HG03442 (cell line): Measurements from ENCODE around the gene LRP5.
"Not testable (repeated sequence)": the region's sequence is repeated elsewhere in the genome, so short reads cannot be mapped to it uniquely, and the experiment has no call there.

ENCODE experiments used
- ATAC-seq: cut with Tn5 transposase; IDR thresholded peaks from one replicate; pipeline ENCODE4 v1.9.1; 2021; ENCODE audit warnings: mild to moderate bottlenecking, moderate library complexity; ENCODE audit not compliant: unreplicated experiment

Gene LRP5

DNA sequence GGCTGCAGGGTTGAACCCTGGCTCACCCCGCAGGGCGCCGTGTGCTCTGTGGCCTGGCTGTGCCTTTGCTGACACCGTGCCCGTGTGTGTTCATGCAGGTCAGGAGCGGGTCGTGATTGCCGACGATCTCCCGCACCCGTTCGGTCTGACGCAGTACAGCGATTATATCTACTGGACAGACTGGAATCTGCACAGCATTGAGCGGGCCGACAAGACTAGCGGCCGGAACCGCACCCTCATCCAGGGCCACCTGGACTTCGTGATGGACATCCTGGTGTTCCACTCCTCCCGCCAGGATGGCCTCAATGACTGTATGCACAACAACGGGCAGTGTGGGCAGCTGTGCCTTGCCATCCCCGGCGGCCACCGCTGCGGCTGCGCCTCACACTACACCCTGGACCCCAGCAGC lies 101.2 kb downstream of the LRP5 start:
- no peak for ATAC-seq

DNA sequence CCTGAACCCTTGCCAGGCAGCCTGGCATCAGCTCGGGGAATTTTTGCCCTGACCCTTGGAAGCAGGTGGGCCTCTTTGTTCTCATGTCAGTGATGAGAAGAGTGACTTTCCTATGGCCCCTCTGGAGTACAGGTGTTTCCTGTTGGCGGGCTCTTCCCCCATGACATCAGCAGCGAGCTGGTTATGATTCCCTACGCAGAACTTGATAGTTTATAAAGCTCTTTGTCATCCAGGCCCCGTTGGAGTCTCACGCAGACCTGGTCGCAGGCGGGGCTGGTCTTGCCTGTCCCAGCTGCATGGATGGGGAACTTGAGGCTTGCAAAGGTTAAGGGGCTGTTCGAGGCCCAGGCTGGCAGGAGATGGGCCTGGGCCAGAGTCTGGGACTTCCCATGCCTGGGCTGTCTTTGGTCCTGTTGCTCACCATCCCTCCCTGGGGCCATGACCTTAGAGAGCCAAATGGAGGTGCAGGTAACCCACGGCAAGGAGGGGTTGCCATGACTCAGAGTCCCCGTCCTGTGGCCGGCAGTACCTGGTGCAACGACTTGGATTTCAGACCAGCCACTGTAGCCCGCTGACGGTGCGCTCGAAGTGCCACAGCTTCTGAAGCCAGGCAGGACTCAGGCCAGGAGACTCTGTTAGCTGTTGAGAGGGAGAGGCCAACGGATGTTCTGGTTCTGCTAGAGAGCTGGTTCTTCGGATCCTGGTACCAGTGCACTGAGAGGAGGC lies 102.3 kb downstream of the LRP5 start:
- ATAC-seq: no peak

DNA sequence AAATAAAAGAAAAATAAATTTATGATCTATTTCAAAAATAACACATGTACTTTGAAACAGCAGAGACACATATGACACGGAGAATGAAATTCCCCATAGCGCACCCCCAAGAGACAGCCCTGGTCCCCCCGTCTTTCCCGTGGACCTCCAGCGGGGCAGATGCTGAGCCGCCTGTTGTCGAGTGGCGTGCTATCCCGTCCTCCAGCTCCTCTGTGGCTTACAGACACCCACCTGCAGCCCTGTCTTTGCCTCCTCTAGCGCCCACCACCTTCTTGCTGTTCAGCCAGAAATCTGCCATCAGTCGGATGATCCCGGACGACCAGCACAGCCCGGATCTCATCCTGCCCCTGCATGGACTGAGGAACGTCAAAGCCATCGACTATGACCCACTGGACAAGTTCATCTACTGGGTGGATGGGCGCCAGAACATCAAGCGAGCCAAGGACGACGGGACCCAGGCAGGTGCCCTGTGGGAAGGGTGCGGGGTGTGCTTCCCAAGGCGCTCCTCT lies 103.7 kb downstream of the LRP5 start:
- ATAC-seq: no peak

DNA sequence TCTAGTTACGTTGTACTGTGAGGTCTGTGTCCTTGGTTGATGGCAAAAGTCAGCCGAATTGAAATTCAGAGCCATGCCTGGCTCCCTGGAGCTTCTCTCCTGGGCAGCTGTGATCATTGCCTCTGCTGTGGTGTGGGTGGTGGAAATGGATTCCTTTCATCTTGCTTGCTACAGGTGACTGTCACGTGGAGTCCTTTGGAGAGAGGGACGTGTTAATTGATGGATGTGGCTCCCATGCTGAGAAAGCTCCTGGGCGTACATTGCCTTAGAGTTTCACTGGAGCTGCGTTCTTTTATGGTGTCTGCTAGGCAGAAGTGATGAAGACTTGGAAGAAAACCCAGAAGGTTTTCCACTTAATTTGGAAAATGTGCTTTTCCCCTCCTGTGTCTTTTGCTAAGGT lies 106.3 kb downstream of the LRP5 start:
- ATAC-seq: no peak

DNA sequence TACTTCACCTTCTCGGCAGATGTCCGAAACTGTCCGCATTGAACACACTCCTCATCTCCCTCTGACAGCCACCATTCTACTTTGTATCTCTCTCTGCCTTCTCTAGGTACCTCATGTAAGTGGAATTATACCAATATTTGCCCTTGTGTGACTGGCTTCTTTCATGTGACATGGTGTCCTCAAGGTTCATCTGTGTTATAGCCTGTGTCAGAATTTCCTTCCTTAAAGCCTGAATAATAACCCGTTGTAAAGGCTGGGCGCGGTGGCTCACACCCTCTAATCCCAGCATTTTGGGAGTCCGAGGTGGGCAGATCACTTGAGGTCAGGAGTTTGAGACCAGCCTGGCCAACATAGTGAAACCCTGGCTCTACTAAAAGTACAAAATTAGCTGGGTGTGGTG lies 107.8 kb downstream of the LRP5 start:
- no peak for ATAC-seq

DNA sequence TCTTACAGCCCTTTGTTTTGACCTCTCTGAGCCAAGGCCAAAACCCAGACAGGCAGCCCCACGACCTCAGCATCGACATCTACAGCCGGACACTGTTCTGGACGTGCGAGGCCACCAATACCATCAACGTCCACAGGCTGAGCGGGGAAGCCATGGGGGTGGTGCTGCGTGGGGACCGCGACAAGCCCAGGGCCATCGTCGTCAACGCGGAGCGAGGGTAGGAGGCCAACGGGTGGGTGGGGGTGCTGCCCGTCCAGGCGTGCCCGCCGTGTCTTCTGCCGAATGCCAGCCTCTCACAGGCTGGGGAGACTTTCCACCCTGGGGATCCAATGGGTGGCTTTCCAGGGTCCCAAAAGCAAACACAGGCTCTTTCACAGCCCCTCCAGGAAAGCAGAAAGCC lies 111.1 kb downstream of the LRP5 start:
- no peak for ATAC-seq

DNA sequence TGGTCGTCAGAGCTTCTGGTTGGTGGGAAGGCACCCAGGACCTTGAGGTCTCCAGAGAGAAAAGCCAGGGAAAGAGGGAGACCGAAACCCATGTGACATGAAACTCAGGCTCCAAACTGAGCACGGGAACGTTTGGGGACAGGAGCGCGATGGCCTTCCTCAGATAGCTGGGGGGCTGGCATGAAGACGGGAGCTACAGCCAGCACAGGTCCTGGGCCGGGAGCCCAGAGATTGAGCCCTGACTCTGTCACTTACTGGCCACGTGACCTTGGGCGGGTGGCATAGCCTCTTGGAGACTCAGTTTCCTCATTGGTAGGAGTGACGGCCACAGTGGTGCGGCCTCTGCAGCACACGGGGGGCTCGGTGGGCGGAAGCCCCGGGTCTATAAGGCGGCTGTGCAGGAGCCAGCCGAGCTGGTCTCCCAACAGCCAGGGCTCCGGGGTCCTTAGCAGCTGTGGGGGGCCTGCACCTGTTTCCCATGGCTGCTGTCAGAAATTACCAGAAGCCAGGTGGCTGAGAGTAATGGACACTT lies 111.8 kb downstream of the LRP5 start:
- no peak for ATAC-seq

DNA sequence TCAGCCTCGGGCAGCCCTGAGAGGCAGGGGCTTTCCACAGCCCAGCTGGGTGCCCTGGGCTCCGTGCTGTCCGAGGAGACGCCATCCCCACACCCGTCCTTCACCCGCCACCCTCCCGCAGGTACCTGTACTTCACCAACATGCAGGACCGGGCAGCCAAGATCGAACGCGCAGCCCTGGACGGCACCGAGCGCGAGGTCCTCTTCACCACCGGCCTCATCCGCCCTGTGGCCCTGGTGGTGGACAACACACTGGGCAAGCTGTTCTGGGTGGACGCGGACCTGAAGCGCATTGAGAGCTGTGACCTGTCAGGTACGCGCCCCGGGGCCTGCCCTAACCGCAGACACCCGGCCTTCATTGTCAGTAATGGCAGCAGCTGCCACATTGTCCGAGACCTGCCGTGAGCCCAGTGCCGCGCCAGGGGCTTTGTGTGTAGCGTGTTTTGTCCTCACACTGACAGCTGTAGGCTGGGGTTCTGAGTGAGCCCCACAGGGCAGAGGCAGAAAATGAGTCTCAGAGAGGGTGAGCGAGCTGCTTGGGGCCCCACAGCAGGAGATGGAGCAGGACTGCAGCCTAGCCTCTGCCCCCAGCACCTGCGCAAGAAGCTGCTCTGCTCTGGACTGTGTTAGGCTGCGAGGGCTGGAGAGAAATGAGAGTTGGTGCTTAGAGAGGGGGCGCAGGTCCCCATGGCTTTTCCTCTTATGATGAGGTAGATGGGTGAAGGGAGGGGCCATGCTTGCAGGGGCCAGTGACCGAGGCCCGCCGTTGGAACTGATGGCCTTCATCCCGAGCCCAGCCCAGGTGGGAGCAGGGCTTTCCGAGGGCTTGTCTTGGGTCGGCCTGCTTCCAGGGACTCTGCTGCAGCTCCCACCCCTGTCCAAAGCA lies 112.8 kb downstream of the LRP5 start:
- ATAC-seq: no peak

DNA sequence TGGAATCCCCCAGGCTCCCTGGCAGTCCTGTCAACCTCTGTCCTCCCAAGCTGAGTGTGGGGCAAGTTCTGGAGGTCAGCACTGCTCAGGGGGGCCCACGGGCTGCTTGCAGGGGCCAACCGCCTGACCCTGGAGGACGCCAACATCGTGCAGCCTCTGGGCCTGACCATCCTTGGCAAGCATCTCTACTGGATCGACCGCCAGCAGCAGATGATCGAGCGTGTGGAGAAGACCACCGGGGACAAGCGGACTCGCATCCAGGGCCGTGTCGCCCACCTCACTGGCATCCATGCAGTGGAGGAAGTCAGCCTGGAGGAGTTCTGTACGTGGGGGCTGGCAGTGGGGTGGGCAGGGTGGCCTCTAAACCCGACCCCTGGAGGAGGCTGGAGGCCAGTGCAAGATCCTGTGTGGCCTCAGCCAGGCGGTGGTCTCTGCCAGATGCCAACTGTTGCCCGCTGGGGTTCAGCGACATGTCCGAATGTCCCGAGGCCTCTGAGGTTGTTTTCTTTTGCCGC lies 113.5 kb downstream of the LRP5 start:
- ATAC-seq: no peak

DNA sequence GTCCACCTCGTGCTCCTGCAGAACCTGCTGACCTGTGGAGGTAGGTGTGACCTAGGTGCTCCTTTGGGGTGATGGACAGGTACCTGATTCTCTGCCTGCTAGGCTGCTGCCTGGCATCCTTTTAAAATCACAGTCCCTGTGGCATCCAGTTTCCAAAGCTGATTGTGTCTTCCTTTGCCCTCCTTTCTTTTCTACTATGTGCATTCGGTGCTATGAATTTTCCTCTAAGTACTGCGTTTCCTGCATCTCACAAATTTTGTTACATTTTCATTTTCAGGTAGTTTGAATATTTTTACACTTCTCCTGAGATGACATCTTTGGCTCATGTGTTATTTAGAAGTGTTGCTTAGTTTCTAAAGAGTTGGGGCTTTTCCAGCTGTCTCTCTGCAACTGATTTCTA lies 117.3 kb downstream of the LRP5 start:
- ATAC-seq: no peak

DNA sequence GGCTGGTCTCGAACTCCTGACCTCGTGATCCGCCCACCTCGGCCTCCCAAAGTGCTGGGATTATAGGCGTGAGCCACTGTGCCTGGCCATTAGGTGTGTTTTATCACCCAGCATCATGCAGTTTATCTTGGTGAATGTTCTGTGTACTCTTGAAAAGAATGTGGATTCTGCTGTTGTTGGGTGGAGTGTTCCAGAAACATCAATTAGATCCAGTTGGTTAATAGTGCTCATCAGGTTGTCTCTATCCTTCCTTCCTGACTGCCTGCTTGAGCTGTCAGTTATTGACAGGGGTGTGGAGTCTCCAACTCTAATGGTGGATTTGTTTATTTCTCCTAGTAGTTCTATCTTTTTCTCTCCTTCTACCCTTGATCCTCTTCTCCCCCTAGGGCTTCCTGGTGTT lies 118.0 kb downstream of the LRP5 start:
- ATAC-seq: no peak

DNA sequence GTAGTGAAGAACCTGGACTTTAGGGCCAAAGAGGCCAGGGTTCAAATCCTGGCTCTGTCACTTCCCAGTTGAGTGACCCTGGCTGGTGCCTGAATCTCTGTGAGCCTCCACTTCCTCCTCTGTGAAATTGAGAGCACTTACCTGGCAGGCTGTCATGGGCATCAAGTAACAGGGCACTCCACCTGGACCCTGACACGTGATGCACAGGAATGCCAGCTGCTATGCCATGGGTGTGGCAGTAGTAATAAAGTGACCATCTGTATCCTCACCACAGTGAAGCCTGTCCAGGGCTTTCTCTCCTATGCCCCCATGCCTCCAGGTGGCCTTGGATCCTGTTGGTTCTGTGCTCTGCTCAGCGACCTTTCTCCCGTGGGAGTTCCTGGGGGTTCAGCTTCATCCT lies 118.4 kb downstream of the LRP5 start:
- ATAC-seq: no peak

DNA sequence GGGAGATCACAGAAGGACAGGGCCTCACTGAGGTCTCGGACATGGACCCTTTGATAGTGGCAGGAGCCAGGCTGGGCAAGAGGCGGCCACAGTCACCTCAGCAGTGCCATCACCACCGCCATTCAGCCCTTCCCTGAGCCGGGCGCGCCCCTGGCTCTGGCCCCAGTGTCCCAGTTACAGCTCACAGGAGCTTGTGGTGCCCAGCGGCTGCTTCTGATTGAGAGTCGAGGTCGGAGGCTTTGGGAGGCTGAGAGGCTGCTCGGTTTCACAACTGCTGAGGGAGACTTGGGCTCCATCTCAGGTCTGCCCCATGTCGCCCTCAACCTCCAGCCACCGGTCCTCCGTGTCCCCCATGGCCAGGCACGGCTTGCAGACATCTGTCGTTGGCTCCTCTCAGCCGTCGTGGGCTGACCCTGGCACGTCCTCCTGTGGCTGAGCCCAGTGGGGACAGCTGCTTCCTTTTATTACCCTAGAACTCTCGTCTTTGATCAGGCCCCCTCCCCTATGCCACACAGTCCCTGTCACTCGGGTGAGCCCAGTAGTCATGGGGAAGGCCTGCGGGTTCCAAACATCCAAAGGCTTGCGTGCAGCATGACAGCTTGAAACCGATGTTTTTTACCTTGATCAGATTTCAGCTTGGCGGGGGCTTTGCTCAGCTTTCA lies 119.7 kb downstream of the LRP5 start:
- ATAC-seq: no peak

DNA sequence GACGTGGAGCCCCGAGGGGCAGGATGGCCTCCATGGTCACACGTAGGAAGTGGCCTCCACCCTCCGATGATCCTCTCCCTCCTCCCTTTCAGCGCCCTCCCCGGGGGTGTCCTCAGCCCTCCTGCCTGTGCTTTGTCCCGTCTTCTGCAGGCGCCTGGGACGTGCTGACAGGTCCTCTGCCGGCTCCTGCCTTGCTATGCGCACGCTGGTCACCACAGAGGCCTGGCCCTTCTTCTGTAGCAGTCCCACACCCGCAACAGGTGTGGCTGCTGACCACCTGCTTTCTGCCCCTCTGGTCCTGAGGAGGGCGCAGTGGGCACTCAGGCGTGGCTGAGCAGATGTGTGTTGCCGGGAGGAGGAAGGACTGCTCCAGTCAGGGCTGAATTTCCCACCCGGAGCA lies 120.5 kb downstream of the LRP5 start:
- ATAC-seq: no peak

DNA sequence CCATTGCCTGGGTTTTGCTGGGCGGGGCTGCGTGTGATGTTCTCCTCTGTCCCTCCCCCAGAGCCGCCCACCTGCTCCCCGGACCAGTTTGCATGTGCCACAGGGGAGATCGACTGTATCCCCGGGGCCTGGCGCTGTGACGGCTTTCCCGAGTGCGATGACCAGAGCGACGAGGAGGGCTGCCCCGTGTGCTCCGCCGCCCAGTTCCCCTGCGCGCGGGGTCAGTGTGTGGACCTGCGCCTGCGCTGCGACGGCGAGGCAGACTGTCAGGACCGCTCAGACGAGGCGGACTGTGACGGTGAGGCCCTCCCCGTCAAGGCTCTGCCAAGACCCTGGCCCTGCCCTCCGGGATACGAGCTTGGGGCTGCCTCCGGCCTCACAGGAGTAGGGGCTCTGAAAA lies 121.2 kb downstream of the LRP5 start:
- ATAC-seq: no peak

DNA sequence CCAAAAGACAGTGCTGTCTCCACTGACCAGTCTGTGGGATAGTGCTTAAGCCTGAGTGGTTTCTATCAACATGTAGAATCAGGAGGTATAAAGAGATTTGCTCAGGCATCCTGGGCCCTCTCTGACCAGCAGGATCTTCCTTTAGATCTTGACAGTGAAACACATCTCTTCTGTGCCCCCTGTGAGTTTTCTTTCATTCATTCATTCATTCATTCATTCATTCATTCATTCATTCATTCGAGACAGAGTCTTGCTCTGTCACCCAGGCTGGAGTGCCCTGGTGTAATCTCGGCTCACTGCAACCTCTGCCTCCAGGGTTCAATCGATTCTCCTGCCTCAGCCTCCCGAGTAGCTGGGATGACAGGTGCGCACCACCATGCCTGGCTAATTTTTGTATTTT lies 121.8 kb downstream of the LRP5 start:
- not testable (repeated sequence) for ATAC-seq

DNA sequence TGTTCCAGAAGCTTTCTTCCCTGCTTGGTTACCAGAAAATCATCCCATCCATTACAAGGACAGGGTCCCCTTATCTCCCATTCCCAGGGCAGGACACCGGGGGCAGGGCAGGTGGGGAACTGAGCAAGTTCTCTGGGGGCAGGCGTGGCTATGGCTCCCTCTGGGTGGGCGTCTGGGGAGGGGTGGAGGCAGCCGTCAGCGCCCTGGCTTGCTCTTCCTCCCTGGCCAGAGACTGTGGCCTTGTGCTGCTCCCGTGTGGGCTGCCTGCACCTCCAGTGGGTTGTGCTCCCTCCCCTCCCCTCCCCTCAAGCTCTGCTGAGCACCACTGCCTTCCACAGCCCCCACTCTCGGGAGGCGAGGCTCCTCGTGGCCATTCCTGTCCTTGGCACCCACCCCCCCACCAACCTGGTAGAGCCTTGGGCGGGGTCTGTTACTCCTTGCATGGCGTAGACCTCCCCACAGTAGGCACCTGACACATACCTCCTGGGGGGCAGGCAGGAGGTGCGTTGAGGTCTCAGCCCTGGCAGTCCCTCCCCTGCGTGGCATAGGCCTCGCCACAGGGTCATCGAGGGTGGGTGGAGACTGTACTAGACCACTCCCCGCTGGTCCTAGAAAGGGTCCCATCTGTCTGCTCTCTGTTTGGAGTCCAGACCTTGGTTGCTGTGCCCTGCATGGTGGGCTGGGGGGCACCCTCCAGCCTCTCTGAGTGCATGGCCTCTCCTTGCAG lies 123.9 kb downstream of the LRP5 start:
- no peak for ATAC-seq

DNA sequence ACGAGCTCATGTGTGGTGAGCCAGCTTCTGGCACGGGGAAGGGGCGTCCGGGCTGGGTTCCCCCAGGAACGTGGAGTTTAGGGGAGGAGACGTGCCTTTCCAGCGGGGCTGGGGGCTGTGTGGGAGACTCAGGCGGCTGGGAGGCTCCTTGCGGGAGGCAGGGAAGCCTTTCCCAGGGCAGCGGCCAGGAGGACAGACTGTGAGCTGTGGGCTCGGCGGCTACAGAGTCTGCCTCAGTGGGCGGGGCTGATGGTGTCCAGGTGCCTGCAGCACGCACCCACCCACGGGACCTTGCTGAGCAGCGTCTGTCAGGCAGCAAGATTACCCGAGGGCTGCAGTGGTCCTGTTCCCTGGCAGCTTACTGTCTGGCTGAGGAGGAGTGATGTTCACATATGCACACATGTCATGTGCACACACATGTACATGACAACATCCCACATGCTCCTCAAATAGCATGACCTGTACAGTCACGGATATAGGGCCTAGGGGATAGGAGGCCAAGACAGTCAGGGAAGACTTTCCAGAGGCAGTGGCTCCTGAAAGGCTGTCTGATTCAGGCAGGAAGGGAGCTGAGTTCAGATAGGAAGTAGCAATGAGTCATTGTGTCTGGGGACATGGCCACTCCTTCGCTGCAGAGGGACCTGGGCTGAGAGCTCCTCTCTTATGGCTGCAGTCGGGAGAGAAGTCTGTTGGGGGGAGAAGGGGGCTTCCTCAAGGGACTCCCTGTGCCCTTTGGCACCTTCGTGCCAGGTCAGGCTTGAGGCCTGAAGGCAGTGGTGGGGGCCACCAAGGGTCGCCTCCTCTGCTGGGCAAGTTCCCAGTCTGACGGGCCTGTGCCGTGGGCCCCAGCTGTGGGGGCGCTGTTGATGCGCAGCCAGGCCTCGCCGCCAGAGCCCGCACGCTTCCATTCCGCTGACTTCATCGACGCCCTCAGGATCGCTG lies 124.9 kb downstream of the LRP5 start:
- no peak for ATAC-seq

DNA sequence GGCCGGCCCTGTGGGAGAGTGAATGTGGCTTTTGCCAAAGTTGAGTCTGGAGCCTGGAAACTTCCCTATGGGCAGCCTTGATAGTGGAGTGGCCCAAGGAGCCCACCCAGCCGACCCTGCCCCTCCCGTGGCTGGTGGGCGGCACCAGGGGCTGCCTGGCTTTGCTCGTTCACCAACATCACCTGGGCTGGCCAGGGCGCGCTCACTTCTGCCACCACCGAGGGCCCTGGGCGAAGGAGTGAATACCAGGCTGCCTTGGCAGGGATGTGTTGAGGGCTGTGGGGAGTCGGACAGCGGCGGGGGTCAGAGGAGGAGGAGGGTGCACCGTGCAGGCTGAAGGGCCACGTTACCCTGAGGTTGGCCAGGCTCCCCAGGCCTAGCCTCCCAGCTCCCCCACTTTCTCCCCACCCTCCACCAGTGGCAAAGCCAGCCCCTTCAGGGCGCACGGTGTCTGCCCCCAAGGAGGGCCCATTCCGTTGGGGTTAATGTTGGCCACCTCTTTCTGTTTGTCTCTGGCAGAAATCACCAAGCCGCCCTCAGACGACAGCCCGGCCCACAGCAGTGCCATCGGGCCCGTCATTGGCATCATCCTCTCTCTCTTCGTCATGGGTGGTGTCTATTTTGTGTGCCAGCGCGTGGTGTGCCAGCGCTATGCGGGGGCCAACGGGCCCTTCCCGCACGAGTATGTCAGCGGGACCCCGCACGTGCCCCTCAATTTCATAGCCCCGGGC lies 125.7 kb downstream of the LRP5 start:
- ATAC-seq: no peak
